GM19372 (cell line): ENCODE data around the gene GTF2I.
A peak's percentile ranks its signal among the peaks of the same experiment; 100 is the strongest.
"Not testable (repeated sequence)": the region's sequence is repeated elsewhere in the genome, so short reads cannot be mapped to it uniquely, and the experiment has no call there.

ENCODE experiments used
- ATAC-seq: cut with Tn5 transposase; IDR thresholded peaks from one replicate; pipeline ENCODE4 v1.9.1; 2021; ENCODE audit warnings: mild to moderate bottlenecking, low read depth, moderate library complexity; ENCODE audit not compliant: unreplicated experiment

The GTF2I gene

DNA sequence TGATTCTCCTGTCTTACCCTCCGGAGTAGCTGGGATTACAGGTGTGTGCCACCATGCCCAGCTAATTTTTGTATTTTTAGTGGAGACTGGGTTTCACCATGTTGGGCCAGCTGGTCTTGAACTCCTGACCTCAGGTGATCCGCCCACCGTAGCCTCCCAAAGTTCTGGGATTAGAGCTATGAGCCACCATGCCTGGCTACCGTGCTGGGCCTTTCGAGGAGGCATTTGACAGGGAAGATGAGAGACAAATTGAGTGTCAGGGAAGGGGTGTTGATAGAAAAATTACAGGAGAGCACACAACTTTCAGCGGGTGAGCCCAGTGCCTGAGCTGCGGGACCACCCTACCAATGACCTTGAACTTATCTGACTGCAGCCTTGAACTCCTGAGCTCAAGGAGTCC lies 112.5 kb downstream of the GTF2I start:
- ATAC-seq, result not testable (repeated sequence)

DNA sequence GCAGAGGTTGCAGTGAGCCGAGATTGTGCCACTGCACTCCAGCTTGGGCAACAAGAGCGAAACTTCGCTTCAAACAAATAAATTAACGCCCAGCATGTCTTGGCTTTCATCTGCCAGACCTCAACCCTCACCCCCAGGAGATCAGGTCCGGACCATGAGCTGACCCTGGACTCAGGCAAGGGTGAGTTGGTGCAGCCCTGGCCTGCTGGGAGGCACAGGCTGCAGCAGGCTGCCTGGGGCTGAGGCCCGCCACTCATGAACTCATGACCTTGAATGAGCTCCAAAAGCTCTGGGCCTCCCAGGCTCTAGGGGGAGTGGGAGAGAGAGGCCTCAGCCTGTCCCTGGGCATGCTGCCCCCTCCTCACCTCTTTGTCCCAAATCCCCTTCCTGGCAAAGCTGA lies 114.6 kb downstream of the GTF2I start:
- not testable (repeated sequence) for ATAC-seq

DNA sequence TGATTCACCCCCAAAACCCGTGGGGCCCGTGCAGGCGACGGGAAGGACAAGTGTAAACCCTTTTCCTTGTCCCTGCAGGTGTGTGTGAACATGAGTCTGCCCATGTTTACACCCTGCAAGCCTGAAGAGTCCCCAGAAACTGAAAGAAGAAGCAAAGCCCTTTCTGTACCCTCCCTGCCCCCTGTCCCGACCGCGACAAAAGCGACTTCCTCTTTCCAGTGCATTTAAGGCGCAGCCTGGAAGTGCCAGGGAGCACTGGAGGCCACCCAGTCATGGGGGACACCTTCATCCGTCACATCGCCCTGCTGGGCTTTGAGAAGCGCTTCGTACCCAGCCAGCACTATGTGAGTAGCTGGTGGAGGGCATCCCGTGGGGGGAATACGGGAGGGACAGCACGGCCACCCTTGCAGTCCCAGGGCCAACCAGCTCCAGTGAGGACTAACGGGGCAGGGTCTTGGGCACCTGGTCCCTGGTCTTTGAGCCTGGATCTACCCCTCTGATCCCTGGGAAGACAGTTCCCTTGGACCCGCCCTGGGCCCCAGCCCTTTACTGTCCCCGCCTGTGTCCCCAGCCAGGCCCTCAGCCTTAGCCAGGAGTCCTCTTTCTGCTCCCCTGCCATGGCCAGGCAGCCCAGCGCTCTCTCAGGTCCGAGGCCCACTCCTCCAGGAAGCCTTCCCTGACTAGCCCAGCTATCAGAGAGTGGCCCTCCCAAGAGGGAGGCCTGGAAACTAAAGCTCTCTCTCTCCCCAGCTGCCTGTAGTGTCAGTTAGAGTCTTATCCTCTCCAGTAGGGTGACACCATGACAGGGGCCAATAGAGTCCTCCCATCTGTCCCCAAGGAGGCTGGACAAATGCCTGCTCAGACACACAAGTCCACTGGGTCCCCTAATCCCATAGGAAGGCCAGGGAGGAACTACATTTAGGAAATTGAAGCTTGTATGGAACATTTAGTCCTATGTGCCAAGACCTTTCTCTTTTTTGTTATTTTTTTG lies 116.5 kb downstream of the GTF2I start, which contains the start of gene NCF1:
TSS of gene NCF1 (plus strand) at position 252 of the 991 bp plus-strand sequence. CDS start at position 273, 21 bp downstream.
- peak; percentile 65 for ATAC-seq

DNA sequence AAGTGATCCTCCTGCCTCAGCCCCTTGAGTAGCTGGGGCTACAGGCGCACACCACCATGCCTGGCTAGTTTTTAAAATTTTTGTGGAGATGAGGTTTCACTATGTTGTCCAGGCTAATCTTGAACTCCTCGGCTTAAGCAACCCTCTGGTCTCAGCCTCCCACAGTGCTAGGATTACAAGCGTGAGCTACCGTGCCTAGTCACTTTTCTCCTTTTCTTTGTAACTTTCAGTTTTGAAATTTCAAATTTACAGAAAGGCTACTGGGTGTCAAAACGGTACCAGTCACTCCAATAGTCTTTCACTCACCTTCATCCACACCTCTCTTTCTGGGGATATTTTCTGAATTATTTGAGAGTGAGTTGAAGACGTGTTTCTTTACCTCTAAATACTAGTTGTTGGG lies 117.6 kb downstream of the GTF2I start:
- ATAC-seq, result not testable (repeated sequence)

DNA sequence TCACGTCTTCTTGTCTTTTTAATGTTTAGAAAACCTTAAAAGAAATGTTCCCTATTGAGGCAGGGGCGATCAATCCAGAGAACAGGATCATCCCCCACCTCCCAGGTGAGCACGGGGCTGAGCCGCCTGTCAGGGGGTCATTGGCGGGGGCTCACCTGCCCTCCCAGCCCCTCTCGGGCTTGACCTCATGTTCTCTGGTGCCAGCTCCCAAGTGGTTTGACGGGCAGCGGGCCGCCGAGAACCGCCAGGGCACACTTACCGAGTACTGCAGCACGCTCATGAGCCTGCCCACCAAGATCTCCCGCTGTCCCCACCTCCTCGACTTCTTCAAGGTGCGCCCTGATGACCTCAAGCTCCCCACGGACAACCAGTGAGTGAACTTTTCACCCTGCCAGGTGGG lies 121.5 kb downstream of the GTF2I start:
- not testable (repeated sequence) for ATAC-seq

DNA sequence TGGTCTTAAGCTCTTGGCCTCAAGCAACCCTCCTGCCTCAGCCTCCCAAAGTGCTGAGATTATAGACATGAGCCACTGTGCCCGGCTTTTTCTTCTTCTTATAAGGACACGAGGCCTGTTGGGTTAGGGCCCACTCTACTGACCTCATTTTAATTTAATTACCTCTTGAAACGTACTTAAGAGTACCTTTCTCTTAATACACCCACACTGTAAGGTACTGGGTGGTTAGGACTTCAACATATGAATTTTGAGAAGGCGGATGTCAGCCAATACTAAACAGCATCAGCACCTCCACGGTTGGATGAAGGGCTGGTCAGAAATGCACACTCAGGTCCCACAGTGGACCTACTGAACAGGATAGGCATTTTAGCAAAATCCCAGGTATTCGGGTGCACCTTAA lies 124.2 kb downstream of the GTF2I start:
- ATAC-seq, result not testable (repeated sequence)

DNA sequence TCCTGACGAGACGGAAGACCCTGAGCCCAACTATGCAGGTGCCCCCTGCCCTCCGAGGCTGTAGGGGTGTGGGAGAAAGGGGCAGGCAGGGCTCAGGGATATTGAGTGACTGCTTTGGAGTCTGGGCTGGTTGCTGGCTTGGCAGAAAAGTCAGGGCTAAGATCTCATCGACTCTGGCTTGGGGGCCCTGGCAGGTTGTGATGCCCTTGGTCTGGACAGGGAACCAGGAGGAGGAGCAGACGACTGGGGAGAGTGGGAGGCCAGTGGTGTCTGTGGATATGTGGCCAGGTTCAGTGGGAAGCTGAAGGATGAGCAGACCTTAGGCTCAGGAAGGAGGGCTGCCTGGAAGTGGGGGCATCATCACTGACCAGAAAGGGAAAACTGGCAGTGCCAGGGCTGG lies 126.1 kb downstream of the GTF2I start:
- not testable (repeated sequence) for ATAC-seq

DNA sequence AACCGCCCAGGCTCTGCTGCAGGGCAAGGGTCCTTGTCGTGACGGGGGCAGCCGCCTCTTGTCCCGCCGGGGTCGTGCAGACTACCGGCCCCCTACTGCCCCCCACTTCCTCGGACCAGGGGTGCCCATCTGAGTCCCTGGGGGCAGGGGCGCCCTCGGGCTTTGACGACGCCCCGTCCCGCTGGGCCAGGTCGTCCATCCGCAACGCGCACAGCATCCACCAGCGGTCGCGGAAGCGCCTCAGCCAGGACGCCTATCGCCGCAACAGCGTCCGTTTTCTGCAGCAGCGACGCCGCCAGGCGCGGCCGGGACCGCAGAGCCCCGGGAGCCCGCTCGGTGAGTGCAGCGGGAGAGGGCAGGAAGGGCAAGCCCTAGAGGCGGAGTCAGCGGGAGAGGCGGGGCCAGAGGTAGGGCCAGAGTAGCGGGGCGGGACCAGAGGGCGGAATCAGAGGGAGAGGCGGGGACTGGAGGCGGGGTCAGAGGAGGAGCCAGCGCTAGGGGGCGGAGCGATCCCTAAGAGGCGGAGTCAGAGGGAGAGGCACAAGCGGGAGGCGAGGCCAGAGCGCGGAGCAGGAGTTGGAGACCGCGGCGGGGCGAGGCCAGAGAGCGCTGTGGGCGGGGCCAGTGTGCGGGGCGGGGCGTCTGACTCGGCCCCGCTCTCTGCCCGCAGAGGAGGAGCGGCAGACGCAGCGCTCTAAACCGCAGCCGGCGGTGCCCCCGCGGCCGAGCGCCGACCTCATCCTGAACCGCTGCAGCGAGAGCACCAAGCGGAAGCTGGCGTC lies 131.0 kb downstream of the GTF2I start:
- peak; percentile 90 for ATAC-seq

DNA sequence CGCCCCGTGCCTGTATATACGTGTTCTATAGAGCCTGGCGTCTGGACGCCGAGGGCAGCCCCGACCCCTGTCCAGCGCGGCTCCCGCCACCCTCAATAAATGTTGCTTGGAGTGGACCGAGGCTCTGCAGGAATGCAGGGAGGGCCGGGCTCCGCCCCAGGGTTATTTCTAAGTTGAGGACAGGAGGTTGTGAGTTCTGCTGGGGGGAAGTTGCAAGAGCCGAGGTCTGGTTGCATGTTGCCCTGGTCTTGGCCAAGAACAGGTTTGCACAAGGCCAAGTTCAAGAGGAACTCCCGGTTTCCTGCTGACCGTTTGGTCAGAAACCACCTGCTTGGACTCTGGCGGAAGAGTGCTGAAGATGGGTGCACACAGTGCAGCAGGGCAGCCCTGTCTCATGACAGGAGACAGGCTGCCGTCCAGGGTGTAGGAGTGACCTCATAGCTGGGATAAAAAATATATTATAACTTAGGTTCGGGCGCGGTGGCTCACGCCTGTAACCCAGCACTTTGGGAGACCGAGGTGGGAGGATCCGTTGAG lies 131.8 kb downstream of the GTF2I start:
- ATAC-seq, result not testable (repeated sequence)

DNA sequence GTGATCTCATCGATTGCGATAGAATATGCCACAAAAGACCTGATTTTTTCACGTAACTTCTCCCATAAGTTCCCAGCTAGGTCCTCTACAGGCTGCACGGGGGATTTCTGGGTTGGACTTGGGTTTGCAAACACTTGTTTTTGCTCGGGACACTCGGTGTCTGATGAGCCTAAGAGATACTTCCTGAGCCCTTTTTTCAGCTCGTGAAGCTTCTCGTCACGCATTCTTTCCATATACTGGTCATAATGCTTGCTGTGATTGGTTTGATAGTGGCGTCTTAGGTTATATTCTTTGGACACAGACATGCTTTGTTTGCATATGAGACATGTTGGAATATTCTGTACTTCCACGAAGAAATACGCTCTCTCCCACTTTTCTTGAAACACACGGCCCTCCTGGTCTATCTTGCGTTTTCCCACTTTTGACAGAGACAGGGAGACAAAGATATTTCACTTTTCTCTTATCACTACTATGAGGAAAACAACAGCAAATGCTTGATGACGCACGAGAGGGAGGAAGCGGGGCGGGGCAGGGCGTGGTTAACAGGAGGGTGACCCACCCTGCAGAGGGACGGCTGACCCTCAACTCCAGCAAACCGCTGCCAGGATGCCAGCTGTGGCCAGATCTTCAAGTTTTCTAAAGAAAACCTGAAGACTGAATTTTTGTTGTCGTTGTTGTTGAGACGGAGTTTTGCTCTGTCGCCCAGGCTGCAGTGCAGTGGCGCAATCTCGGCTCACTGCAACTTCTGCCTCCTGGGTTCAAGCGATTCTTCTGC lies 140.5 kb downstream of the GTF2I start:
- not testable (repeated sequence) for ATAC-seq

DNA sequence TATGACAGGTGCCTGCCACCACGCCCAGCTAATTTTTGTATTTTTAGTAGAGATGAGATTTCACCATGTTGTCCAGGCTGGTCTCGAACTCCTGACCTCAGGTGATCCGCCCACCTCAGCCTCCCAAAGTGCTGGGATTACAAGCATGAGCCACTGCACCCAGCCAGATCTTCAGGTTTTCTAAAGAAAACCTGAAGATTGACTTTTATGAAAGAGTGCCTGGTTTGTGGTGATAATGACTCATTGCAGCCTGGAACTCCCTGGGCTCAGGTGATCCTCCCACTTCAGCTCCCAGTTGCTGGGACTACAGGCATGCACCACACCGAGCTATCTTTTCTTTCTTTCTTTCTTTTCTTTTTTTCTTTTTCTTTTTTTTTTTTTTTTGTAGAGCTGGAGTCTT lies 141.1 kb downstream of the GTF2I start:
- not testable (repeated sequence) for ATAC-seq
